ENCODE measurements around the gene MSANTD2.
A peak's percentile ranks its signal among the peaks of the same experiment; 100 is the strongest.

The MSANTD2 gene

GRCh38 chr11:124793466-124794278 lies 6.5 kb downstream of the MSANTD2 start:
- DNase-seq (ENCODE audit: low read depth), result peak; percentile 66
- H3K4me3 ChIP-seq (ENCODE audit: low read depth, low read length), result no peak overlapping the region
- TF ChIP-seq POLR2A (IDR thresholded peaks at IDR 0.05; ENCODE audit: extremely low read depth, insufficient read length) (no peak), MYC (IDR thresholded peaks at IDR 0.05; ENCODE audit: low read depth, low read length) (no peak), MAX (IDR thresholded peaks at IDR 0.05; ENCODE audit: low read depth, low read length) (no peak), CTCF (IDR thresholded peaks at IDR 0.05; ENCODE audit: low read depth, low read length) (peak; percentile 85)

GRCh38 chr11:124791626-124792341 lies 8.4 kb downstream of the MSANTD2 start:
- peak; percentile 3 for DNase-seq (ENCODE audit: low read depth)
- TF ChIP-seq MYC (IDR thresholded peaks at IDR 0.05; ENCODE audit: low read depth, low read length) (no peak), POLR2A (IDR thresholded peaks at IDR 0.05; ENCODE audit: extremely low read depth, insufficient read length) (no peak), MAX (IDR thresholded peaks at IDR 0.05; ENCODE audit: low read depth, low read length) (no peak), CTCF (IDR thresholded peaks at IDR 0.05; ENCODE audit: low read depth, low read length) (no peak)
- H3K4me3 ChIP-seq (ENCODE audit: low read depth, low read length), result no peak overlapping the region

GRCh38 chr11:124788521-124788920 lies 11.7 kb downstream of the MSANTD2 start:
- no peak for DNase-seq (ENCODE audit: low read depth)
- no peak overlapping the region for H3K4me3 ChIP-seq (ENCODE audit: low read depth, low read length)
- TF ChIP-seq CTCF (IDR thresholded peaks at IDR 0.05; ENCODE audit: low read depth, low read length) (no peak), MYC (IDR thresholded peaks at IDR 0.05; ENCODE audit: low read depth, low read length) (no peak), MAX (IDR thresholded peaks at IDR 0.05; ENCODE audit: low read depth, low read length) (no peak), POLR2A (IDR thresholded peaks at IDR 0.05; ENCODE audit: extremely low read depth, insufficient read length) (no peak)

GRCh38 chr11:124784051-124784450 lies 16.2 kb downstream of the MSANTD2 start:
- no peak overlapping the region for H3K4me3 ChIP-seq (ENCODE audit: low read depth, low read length)
- no peak for DNase-seq (ENCODE audit: low read depth)
- no peak for TF ChIP-seq CTCF (IDR thresholded peaks at IDR 0.05; ENCODE audit: low read depth, low read length)
- TF ChIP-seq MAX (IDR thresholded peaks at IDR 0.05; ENCODE audit: low read depth, low read length), result no peak
- TF ChIP-seq POLR2A (IDR thresholded peaks at IDR 0.05; ENCODE audit: extremely low read depth, insufficient read length), result no peak
- TF ChIP-seq MYC (IDR thresholded peaks at IDR 0.05; ENCODE audit: low read depth, low read length), result no peak

- no peak for DNase-seq (ENCODE audit: low read depth)
- TF ChIP-seq MYC (IDR thresholded peaks at IDR 0.05; ENCODE audit: low read depth, low read length) (no peak), POLR2A (IDR thresholded peaks at IDR 0.05; ENCODE audit: extremely low read depth, insufficient read length) (no peak), MAX (IDR thresholded peaks at IDR 0.05; ENCODE audit: low read depth, low read length) (no peak), CTCF (IDR thresholded peaks at IDR 0.05; ENCODE audit: low read depth, low read length) (no peak)
- no peak overlapping the region for H3K4me3 ChIP-seq (ENCODE audit: low read depth, low read length)
These were observed 17.2 kb downstream of the MSANTD2 start for GRCh38 chr11:124783002-124783401.

All from NB4 (cell line).